GM18511 (cell line): ENCODE measurements around the gene SPRR3.
"Not testable (repeated sequence)": the region's sequence is repeated elsewhere in the genome, so short reads cannot be mapped to it uniquely, and the experiment has no call there.

Experiments
- ATAC-seq: cut with Tn5 transposase; IDR thresholded peaks from one replicate; pipeline ENCODE4 v1.9.1; 2021; ENCODE audit warnings: mild to moderate bottlenecking, moderate library complexity; ENCODE audit not compliant: unreplicated experiment

Gene SPRR3

GRCh38 chr1:152983234-152983633 is 18.3 kb upstream of the SPRR3 start:
- no peak for ATAC-seq

- ATAC-seq: no peak
Observed at GRCh38 chr1:152983743-152984142, 17.8 kb upstream of the SPRR3 start, which contains the start of gene SPRR1A. Gene SPRR1A (plus strand): TSS chr1:152984081. CDS start chr1:152985231, 1,150 bp downstream.

GRCh38 chr1:152986578-152986977 is 15.0 kb upstream of the SPRR3 start:
- ATAC-seq: no peak

GRCh38 chr1:152993186-152993585 is 8.4 kb upstream of the SPRR3 start:
- no peak for ATAC-seq

- ATAC-seq: no peak
Observed at GRCh38 chr1:152995842-152996241, 5.7 kb upstream of the SPRR3 start.

GRCh38 chr1:152996633-152997400 is 4.7 kb upstream of the SPRR3 start:
- ATAC-seq: no peak

- no peak for ATAC-seq
Observed at GRCh38 chr1:152997901-152998300, 3.6 kb upstream of the SPRR3 start.

- no peak for ATAC-seq
Observed at GRCh38 chr1:152998476-152998875, 3.1 kb upstream of the SPRR3 start.

- ATAC-seq: no peak
Observed at GRCh38 chr1:152999818-153000217, 1.7 kb upstream of the SPRR3 start.

GRCh38 chr1:153000294-153000693 is 1.3 kb upstream of the SPRR3 start:
- no peak for ATAC-seq

- not testable (repeated sequence) for ATAC-seq
Observed at GRCh38 chr1:153011235-153011758, 9.7 kb downstream of the SPRR3 start.

- not testable (repeated sequence) for ATAC-seq
Observed at GRCh38 chr1:153021829-153022228, 20.3 kb downstream of the SPRR3 start.

- not testable (repeated sequence) for ATAC-seq
Observed at GRCh38 chr1:153022340-153022739, 20.8 kb downstream of the SPRR3 start.

GRCh38 chr1:153023109-153023508 is 21.6 kb downstream of the SPRR3 start:
- ATAC-seq: no peak

- ATAC-seq: no peak
Observed at GRCh38 chr1:153024413-153024812, 22.9 kb downstream of the SPRR3 start.

- ATAC-seq: no peak
Observed at GRCh38 chr1:153025797-153026196, 24.2 kb downstream of the SPRR3 start.

GRCh38 chr1:153028766-153029165 is 27.2 kb downstream of the SPRR3 start:
- ATAC-seq: no peak

- ATAC-seq: no peak
Observed at GRCh38 chr1:153030895-153031294, 29.3 kb downstream of the SPRR3 start, which contains the start of gene SPRR1B. Gene SPRR1B (plus strand): TSS chr1:153031203. CDS start chr1:153032346, 1,143 bp downstream.

- no peak for ATAC-seq
Observed at GRCh38 chr1:153032073-153032472, 30.5 kb downstream of the SPRR3 start.

- no peak for ATAC-seq
Observed at GRCh38 chr1:153032677-153033308, 31.2 kb downstream of the SPRR3 start.

GRCh38 chr1:153035211-153035610 is 33.7 kb downstream of the SPRR3 start:
- no peak for ATAC-seq
